IMR-90 (cell line): ENCODE results near the gene ENPP7. TPM values are rescaled to one million over a fixed set of nuclear protein-coding genes. Genes with fewer than 3 reads are reported as not detected.

Source experiments
- ATAC-seq: fragments of 200-7000 bp; cut with Tn5 transposase; 2 replicates; pipeline ENCODE4 v1.9.1; 2020; ENCODE audit warnings: low read depth, mild to moderate bottlenecking, moderate library complexity
- BruUV-seq: library from RNA; stranded (reverse); fragments of 400-500 nt; replicated peaks from 2 replicates; lab custom pipeline; 2021; lab: Mats Ljungman, UMichigan
- CTCF ChIA-PET: fragments of 300-600 bp; formaldehyde crosslinking; extraction: SDS; loops from one replicate; lab custom pipeline; 2021; ENCODE audit warnings: antibody characterized with exemption; lab: Yijun Ruan, JAX
- POLR2A ChIA-PET: fragments of 300-600 bp; sonication (Branson Sonifier 250); formaldehyde crosslinking; loops from one replicate; lab custom pipeline; 2022; ENCODE audit warnings: antibody characterized with exemption; ENCODE audit not compliant: unreplicated experiment; lab: Charles Lee
- DNase-seq: peaks from one replicate; pipeline ENCODE4 v3.0.0; 2013
- H2AFZ ChIP-seq: replicated peaks from 2 replicates; pipeline ENCODE3; 2013; ENCODE audit warnings: low read length, mild to moderate bottlenecking; ENCODE audit not compliant: poor library complexity
- H2AK5ac ChIP-seq: 2 replicates; pipeline ENCODE4 v1.6.1; 2013; ENCODE audit warnings: low read depth, low read length, inconsistent platforms
- H2AK9ac ChIP-seq: replicated peaks from 2 replicates; pipeline ENCODE3; 2013; ENCODE audit warnings: mild to moderate bottlenecking, low read depth, low read length, moderate library complexity; ENCODE audit not compliant: poor library complexity
- H2BK120ac ChIP-seq: 2 replicates; pipeline ENCODE4 v1.6.1; 2013; ENCODE audit warnings: low read depth, low read length, inconsistent platforms
- H2BK15ac ChIP-seq: 3 replicates; pipeline ENCODE4 v1.6.1; 2013; ENCODE audit warnings: low read depth, low read length, inconsistent platforms
- H2BK20ac ChIP-seq: 2 replicates; pipeline ENCODE4 v1.6.1; 2013; ENCODE audit warnings: low read depth, mild to moderate bottlenecking, inconsistent platforms, low read length, moderate library complexity
- H2BK5ac ChIP-seq: 2 replicates; pipeline ENCODE4 v1.6.1; 2013; ENCODE audit warnings: mild to moderate bottlenecking, low read depth, low read length, inconsistent platforms; ENCODE audit not compliant: poor library complexity, severe bottlenecking
- H3K14ac ChIP-seq: replicated peaks from 2 replicates; pipeline ENCODE4 v1.6.1; 2013; ENCODE audit warnings: low read depth, low read length, inconsistent platforms
- H3K18ac ChIP-seq: 2 replicates; pipeline ENCODE4 v1.6.1; 2013; ENCODE audit warnings: low read depth, low read length, control low read depth
- H3K23ac ChIP-seq: 2 replicates; pipeline ENCODE4 v1.6.1; 2013; ENCODE audit warnings: low read depth, low read length, inconsistent platforms
- H3K27ac ChIP-seq: 2 replicates; pipeline ENCODE4 v1.5.1; 2013; ENCODE audit warnings: mild to moderate bottlenecking, control low read depth, low read length; ENCODE audit not compliant: insufficient read depth
- H3K27me3 ChIP-seq: 2 replicates; pipeline ENCODE4 v1.6.1; 2013; ENCODE audit warnings: low read length; ENCODE audit not compliant: control insufficient read depth, insufficient read depth
- H3K36me3 ChIP-seq: 2 replicates; pipeline ENCODE4 v1.6.1; 2013; ENCODE audit warnings: low read length, mixed read lengths; ENCODE audit not compliant: control insufficient read depth, insufficient read depth
- H3K4ac ChIP-seq: 2 replicates; pipeline ENCODE4 v1.6.1; 2013; ENCODE audit warnings: low read depth, low read length, inconsistent platforms
- H3K4me1 ChIP-seq: 2 replicates; pipeline ENCODE4 v1.6.1; 2013; ENCODE audit warnings: low read length, mixed read lengths; ENCODE audit not compliant: control insufficient read depth, insufficient read depth
- H3K4me2 ChIP-seq: 2 replicates; pipeline ENCODE4 v1.6.1; 2013; ENCODE audit warnings: low read depth, mild to moderate bottlenecking, control low read depth, low read length, moderate library complexity
- H3K4me3 ChIP-seq: 2 replicates; pipeline ENCODE4 v1.5.1; 2013; ENCODE audit warnings: low read depth, mild to moderate bottlenecking, control low read depth, low read length, moderate library complexity; ENCODE audit not compliant: insufficient read depth
- H3K56ac ChIP-seq: 2 replicates; pipeline ENCODE4 v1.6.1; 2013; ENCODE audit warnings: low read length, inconsistent platforms; ENCODE audit not compliant: insufficient read depth; ENCODE audit errors: extremely low read depth
- H3K79me1 ChIP-seq, 2 experiments: 2 replicates each; pipeline ENCODE4 v1.6.1; 2013; ENCODE audit warnings: low read length in 2 of 2, inconsistent platforms in 1 of 2, low read depth in 1 of 2
- H3K9ac ChIP-seq: 2 replicates; pipeline ENCODE4 v1.6.1; 2013; ENCODE audit warnings: low read depth, low read length, control low read depth
- H3K9me1 ChIP-seq: 2 replicates; pipeline ENCODE4 v1.6.1; 2013; ENCODE audit warnings: low read length, inconsistent platforms; ENCODE audit not compliant: insufficient read depth
- H3K9me3 ChIP-seq: 2 replicates; pipeline ENCODE4 v1.6.1; 2013; ENCODE audit warnings: low read length; ENCODE audit not compliant: control insufficient read depth, insufficient read depth
- H4K20me1 ChIP-seq: 2 replicates; pipeline ENCODE4 v1.6.1; 2013; ENCODE audit warnings: low read length, inconsistent platforms; ENCODE audit not compliant: insufficient read depth
- H4K5ac ChIP-seq: 2 replicates; pipeline ENCODE4 v1.6.1; 2013; ENCODE audit warnings: mild to moderate bottlenecking, low read depth, low read length, control low read depth
- H4K8ac ChIP-seq, 2 experiments: 2 replicates each; pipeline ENCODE4 v1.6.1; 2013; ENCODE audit warnings: low read depth in 2 of 2, low read length in 2 of 2, control low read depth in 1 of 2, inconsistent platforms in 1 of 2
- H4K91ac ChIP-seq: 2 replicates; pipeline ENCODE4 v1.6.1; 2013; ENCODE audit warnings: low read depth, low read length, inconsistent platforms; ENCODE audit not compliant: insufficient read depth
- BHLHE40 ChIP-seq: fragments of 150-350 bp; IDR thresholded peaks from 2 replicates; pipeline ENCODE4 v1.6.1; 2016; ENCODE audit warnings: mild to moderate bottlenecking, low read depth, low read length
- ELK1 ChIP-seq: fragments of 150-350 bp; IDR thresholded peaks from 2 replicates; pipeline ENCODE4 v1.6.1; 2016; ENCODE audit warnings: low read depth, mild to moderate bottlenecking, low read length, moderate library complexity, borderline replicate concordance
- NFE2L2 ChIP-seq: fragments of 150-350 bp; IDR thresholded peaks from 2 replicates; pipeline ENCODE4 v1.6.1; 2016; ENCODE audit warnings: low read depth, mild to moderate bottlenecking, low read length
- POLR2A ChIP-seq: IDR thresholded peaks from 2 replicates; pipeline ENCODE4 v1.6.1; 2012; ENCODE audit warnings: mild to moderate bottlenecking, low read depth, low read length
- RAD21 ChIP-seq: IDR thresholded peaks from 2 replicates; pipeline ENCODE4 v1.6.1; 2012; ENCODE audit warnings: low read length, improper control_type of control experiment
- USF2 ChIP-seq: fragments of 150-350 bp; IDR thresholded peaks from 2 replicates; pipeline ENCODE4 v1.6.1; 2017; ENCODE audit warnings: mild to moderate bottlenecking, antibody characterized with exemption, low read length, low read depth
- WGBS, 2 experiments: methylation state at CpG; one replicate each; pipeline versions ENCODE4 v1.1.5 to v1.1.7; 2013; ENCODE audit warnings: missing lambda C conversion rate in 2 of 2; ENCODE audit not compliant: insufficient read length in 1 of 2; ENCODE audit errors: extremely low coverage in 2 of 2; 5-methylcytosine and 5-hydroxymethylcytosine counted together
- dilution Hi-C: fragments of 300-500 bp; cut with HindIII; formaldehyde crosslinking; loops from one replicate; pipeline ENCODE4 v1.14.3; 2018; ENCODE audit warnings: low sequenced_read_pairs; ENCODE audit not compliant: unreplicated experiment
- in situ Hi-C: fragments of 300-500 bp; cut with MboI; formaldehyde crosslinking; loops from 3 replicates; pipeline ENCODE4 v1.14.3; 2019; ENCODE audit warnings: low sequenced_read_pairs, inconsistent platforms, mixed read lengths
- intact Hi-C: fragments of 100-400 bp; cut with micrococcal nuclease; formaldehyde crosslinking; loops from 2 replicates; pipeline ENCODE4 v1.10.0; 2022
- polyA plus RNA-seq, 3 experiments: library from polyadenylated mRNA; depleted of rRNA; stranded (reverse); fragments of >200 nt; gene quantifications; 2 replicates each; pipeline ENCODE4 v1.2.3, GENCODE V29; 2012; ENCODE audit warnings: low replicate concordance in 1 of 3
- total RNA-seq: library from RNA; depleted of rRNA; stranded (reverse); fragments of >200 nt; gene quantifications from 2 replicates; pipeline ENCODE4 v1.2.3, GENCODE V29; 2012

ENPP7 gene
- total and polyA plus RNA-seq, 2 of the 4 experiments (the other 2 are of a cell fraction), result not detected

GRCh38 chr17:79779661-79780365, 49.1 kb downstream of the ENPP7 start:
- Histone ChIP-seq H3K9me3 (0 out of 2 replicates have a peak, but pooled peaks cover 3% of the 10 kb centered on the region), H2AK9ac (no peak overlapping the region), H3K4me1 (peaks cover 3% of the 10 kb centered on the region; the same call in 1 of the 2 replicates), H2BK5ac (no peak overlapping the region), H3K4ac (no peak overlapping the region), H2BK15ac (no peak overlapping the region), H3K18ac (no peak overlapping the region), H3K23ac (no peak overlapping the region), H2AFZ (no peak overlapping the region), H2BK20ac (no peak overlapping the region), H3K27ac (no peak overlapping the region), H3K36me3 (peaks cover 2% of the 10 kb centered on the region), H4K20me1 (peaks cover 3% of the 10 kb centered on the region; the same call in 1 of the 2 replicates), H3K4me3 (no peak overlapping the region), H2BK120ac (no peak overlapping the region), H3K4me2 (no peak overlapping the region), H4K5ac (no peak overlapping the region), H3K14ac (no peak overlapping the region), H3K56ac (no peak overlapping the region), H3K9me1 (no peaks in the 10 kb centered on the region), H4K91ac (no peak overlapping the region), H3K27me3 (peaks cover 25% of the 10 kb centered on the region), H3K79me1 (no peaks in the 10 kb centered on the region; a peak in 1 of 4 replicates), H2AK5ac (no peak overlapping the region), H4K8ac (no peak overlapping the region), H3K9ac (no peak overlapping the region)
- no TSS peak for BruUV-seq
- ChIA-PET POLR2A (no interaction called here), CTCF (interaction anchor here (0.6 kb wide), 1 partner anchor 20 kb away, joined by 3 read pairs; no protein-coding TSS in a partner anchor)
- WGBS, 2 experiments, result 95% methylated on average over 2 of the region's 10 CpGs; no CpG with 5 or more reads in 1 of the 2 experiments
- no peak for TF ChIP-seq RAD21
- TF ChIP-seq USF2, result no peak
- no peak for TF ChIP-seq POLR2A
- TF ChIP-seq NFE2L2, result no peak
- TF ChIP-seq BHLHE40, result no peak
- no peak for TF ChIP-seq ELK1
- in situ Hi-C loops, result loop anchor here (10.0 kb wide), 1 partner anchor 135 kb away; no protein-coding TSS in a partner anchor
- DNase-seq (no peak), ATAC-seq (no peak)
- dilution Hi-C loops, result no loop called here
- intact Hi-C loops, result no loop called here
